GM12874 (cell line): ENCODE results near the gene OR10A5.

Source experiments
- CTCF ChIP-seq: IDR thresholded peaks from 2 replicates; pipeline ENCODE4 v1.5.1; 2011; ENCODE audit warnings: low read depth, mild to moderate bottlenecking, control low read depth, low read length, moderate library complexity; ENCODE audit not compliant: insufficient read depth

Gene OR10A5

GRCh38 chr11:6845383-6845782, at the start of gene OR10A5:
Gene OR10A5, plus strand, starts transcription at chr11:6845683. Its CDS starts 0 bp downstream, at chr11:6845683.
- no peak for TF ChIP-seq CTCF

GRCh38 chr11:6799402-6799801, 46.1 kb upstream of the OR10A5 start, which contains the start of gene OR6A2:
Gene OR6A2, minus strand, starts transcription at chr11:6799689. Its CDS starts 3,981 bp downstream, at chr11:6795708.
- TF ChIP-seq CTCF: no peak

- TF ChIP-seq CTCF: peak; percentile 89
Observed at GRCh38 chr11:6812390-6813005, 33.0 kb upstream of the OR10A5 start.

GRCh38 chr11:6813656-6814055, 31.8 kb upstream of the OR10A5 start:
- TF ChIP-seq CTCF: no peak

- no peak for TF ChIP-seq CTCF
Observed at GRCh38 chr11:6817694-6818093, 27.8 kb upstream of the OR10A5 start.

GRCh38 chr11:6818967-6819366, 26.5 kb upstream of the OR10A5 start:
- no peak for TF ChIP-seq CTCF

GRCh38 chr11:6824136-6824823, 21.2 kb upstream of the OR10A5 start:
- no peak for TF ChIP-seq CTCF
